ENCODE measurements around the gene PCBP4. TPM values are rescaled to one million over a fixed set of nuclear protein-coding genes. Genes with fewer than 3 reads are reported as not detected.
A peak's percentile ranks its signal among the peaks of the same experiment; 100 is the strongest.

PCBP4 gene
- total and polyA plus RNA-seq, 2 donors (not counting 1 experiment from before 2014, with no cell fraction given), result 15.3 to 25.6 TPM

DNA sequence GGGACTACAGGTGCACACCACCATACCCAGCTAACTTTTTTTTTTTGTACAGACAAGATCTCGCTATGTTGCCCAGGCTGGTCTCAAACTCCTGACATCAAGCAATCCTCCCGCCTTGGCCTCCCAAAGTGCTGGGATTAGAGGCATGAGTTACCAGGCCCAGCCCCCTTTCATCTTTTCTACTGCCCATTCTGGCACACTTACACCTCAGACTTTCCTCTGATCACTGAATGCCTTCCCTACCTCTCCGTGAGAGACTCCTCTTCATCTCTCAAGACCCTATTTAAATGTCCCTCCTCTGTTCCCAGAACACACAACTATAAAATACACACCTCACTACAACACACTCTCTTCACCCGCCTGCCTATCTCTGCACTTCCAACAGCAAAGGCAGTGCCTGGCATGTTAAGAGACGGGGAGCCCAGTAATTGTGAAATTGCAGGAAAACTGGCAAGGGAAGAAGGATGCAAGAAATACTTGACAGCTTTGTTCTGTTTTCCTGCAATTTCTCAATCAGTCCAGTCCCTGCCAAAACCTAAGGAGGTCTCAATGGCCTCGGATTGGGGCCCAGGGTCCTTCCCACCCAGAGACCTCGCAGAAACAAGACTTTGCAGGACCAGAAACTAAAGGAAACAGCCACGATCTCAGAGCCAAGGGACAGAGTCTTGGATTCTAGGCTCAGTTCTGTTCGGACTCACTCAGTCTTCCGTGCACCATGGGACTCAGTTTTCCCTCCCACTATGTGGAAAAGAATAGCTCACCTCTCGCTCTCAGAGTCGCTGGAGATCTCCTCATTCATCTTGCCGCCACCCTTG is 26.4 kb downstream of the PCBP4 start:
- Histone ChIP-seq H3K9ac (ENCODE audit: low read length) (peak overlapping the region; percentile 79), H3K4me3 (ENCODE audit: control extremely low read depth in 1 of 5, extremely low read depth in 1 of 5, insufficient read depth in 1 of 5, low read depth in 2 of 5, low read length in 4 of 5) (peak overlapping the region; percentile 36 to 90 (median 88)), H3K36me3 (replicated peaks in 1 of 2; ENCODE audit: control extremely low read depth in 1 of 2, control insufficient read depth in 1 of 2, extremely low read depth in 1 of 2, insufficient read depth in 2 of 2, low read length in 1 of 2) (peaks cover 0 to 37% of the 10 kb centered on the region in 2 experiments), H4K20me1 (ENCODE audit: control insufficient read depth, insufficient read depth, low read length, poor library complexity, severe bottlenecking) (no peaks in the 10 kb centered on the region), H3K9me3 (ENCODE audit: control extremely low read depth in 1 of 3, control insufficient read depth in 2 of 3, insufficient read depth in 1 of 3, low read length in 2 of 3) (no peaks in the 10 kb centered on the region), H3K4me1 (ENCODE audit: control insufficient read depth in 2 of 2, insufficient read depth in 2 of 2, low read length in 2 of 2) (peaks cover 22 to 26% of the 10 kb centered on the region in 2 donors), H2AFZ (ENCODE audit: insufficient read depth, low read depth, low read length, poor library complexity, severe bottlenecking) (peak overlapping the region; percentile 83), H3K4me2 (replicated peaks; ENCODE audit: low read depth, low read length, poor library complexity, severe bottlenecking) (peak overlapping the region; percentile 96), H3K27me3 (replicated peaks in 1 of 4; ENCODE audit: control extremely low read depth in 1 of 4, control insufficient read depth in 3 of 4, insufficient read depth in 4 of 4, low read length in 3 of 4) (no peaks in the 10 kb centered on the region), H3K27ac (ENCODE audit: low read length in 2 of 2) (peak overlapping the region in 1 of 2 donors; percentile 74), H3K79me2 (ENCODE audit: control insufficient read depth, insufficient read depth, low read length) (peaks cover 21% of the 10 kb centered on the region)
- ChIA-PET POLR2A (interaction anchor here (0.6 to 2.5 kb wide), 4 partner anchors 29 to 441 kb away, joined by 3 to 13 read pairs (median 8); partner anchors contain the start of genes ABHD14A, ABHD14B and RPL29), CTCF (interaction anchor here (0.7 to 3.4 kb wide), 8 partner anchors 11 to 181 kb away, joined by 3 to 45 read pairs (median 6); partner anchors contain the start of genes ABHD14A, ABHD14B, ACY1 and PCBP4)
- H3K4me1 Mint-ChIP-seq, result peaks cover 36% of the 10 kb centered on the region
- intact Hi-C loops (cut with micrococcal nuclease), result loop anchor here (5.0 kb wide), 2 partner anchors 259 to 554 kb away; partner anchors contain the start of gene MANF
- no peaks in the 10 kb centered on the region for H3K9me3 Mint-ChIP-seq (ENCODE audit: insufficient read depth)
- WGBS (ENCODE audit: insufficient coverage), result 40% methylated on average over 10 of the region's 13 CpGs
- H3K4me3 Mint-ChIP-seq, result peak overlapping the region; percentile 95
- peak; percentile 17 for DNase-seq
- no peak for ATAC-seq (ENCODE audit: low read depth)
- H3K27me3 Mint-ChIP-seq, result no peaks in the 10 kb centered on the region
- TF ChIP-seq EZH2 (IDR thresholded peaks at IDR 0.05; ENCODE audit: borderline replicate concordance, insufficient read depth, low read depth, low read length, poor library complexity, severe bottlenecking), result no peak
- TF ChIP-seq, protein P1, sequence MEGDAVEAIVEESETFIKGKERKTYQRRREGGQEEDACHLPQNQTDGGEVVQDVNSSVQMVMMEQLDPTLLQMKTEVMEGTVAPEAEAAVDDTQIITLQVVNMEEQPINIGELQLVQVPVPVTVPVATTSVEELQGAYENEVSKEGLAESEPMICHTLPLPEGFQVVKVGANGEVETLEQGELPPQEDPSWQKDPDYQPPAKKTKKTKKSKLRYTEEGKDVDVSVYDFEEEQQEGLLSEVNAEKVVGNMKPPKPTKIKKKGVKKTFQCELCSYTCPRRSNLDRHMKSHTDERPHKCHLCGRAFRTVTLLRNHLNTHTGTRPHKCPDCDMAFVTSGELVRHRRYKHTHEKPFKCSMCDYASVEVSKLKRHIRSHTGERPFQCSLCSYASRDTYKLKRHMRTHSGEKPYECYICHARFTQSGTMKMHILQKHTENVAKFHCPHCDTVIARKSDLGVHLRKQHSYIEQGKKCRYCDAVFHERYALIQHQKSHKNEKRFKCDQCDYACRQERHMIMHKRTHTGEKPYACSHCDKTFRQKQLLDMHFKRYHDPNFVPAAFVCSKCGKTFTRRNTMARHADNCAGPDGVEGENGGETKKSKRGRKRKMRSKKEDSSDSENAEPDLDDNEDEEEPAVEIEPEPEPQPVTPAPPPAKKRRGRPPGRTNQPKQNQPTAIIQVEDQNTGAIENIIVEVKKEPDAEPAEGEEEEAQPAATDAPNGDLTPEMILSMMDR (IDR thresholded peaks at IDR 0.05), result no peak
- H3K27ac Mint-ChIP-seq, result peak overlapping the region; percentile 61

Measured in B cell (primary cell).